Subcutaneous adipose tissue (tissue), 4 donors: ENCODE data around the gene ZSWIM5. TPM values are rescaled to one million over a fixed set of nuclear protein-coding genes. Genes with fewer than 3 reads are reported as not detected.

ENCODE experiments used
- CTCF ChIP-seq: fragments of 450-650 bp; IDR thresholded peaks from one replicate; pipeline ENCODE4 v1.5.1; 2016; ENCODE audit warnings: low read depth, mild to moderate bottlenecking, control low read depth, antibody characterized with exemption, moderate library complexity
- total RNA-seq, 4 donors: library from RNA; depleted of rRNA; stranded (reverse); fragments of >200 nt; gene quantifications; one replicate each; pipeline ENCODE4 v1.1.0, GENCODE V29; 2016

Gene ZSWIM5
- total RNA-seq, 4 donors from 2014 or later = 0.85 to 1.3 (median 1.0) TPM

- TF ChIP-seq CTCF = no peak
Observed at GRCh38 chr1:45136984-45137383, 69.4 kb downstream of the ZSWIM5 start.

GRCh38 chr1:45135316-45135715 lies 71.1 kb downstream of the ZSWIM5 start:
- no peak for TF ChIP-seq CTCF

- TF ChIP-seq CTCF = no peak
Observed at GRCh38 chr1:45134461-45134873, 71.9 kb downstream of the ZSWIM5 start.

GRCh38 chr1:45123358-45123757 lies 83.0 kb downstream of the ZSWIM5 start:
- no peak for TF ChIP-seq CTCF

GRCh38 chr1:45122724-45123123 lies 83.7 kb downstream of the ZSWIM5 start:
- TF ChIP-seq CTCF = no peak

GRCh38 chr1:45117766-45118165 lies 88.6 kb downstream of the ZSWIM5 start:
- TF ChIP-seq CTCF = no peak

GRCh38 chr1:45116820-45117219 lies 89.6 kb downstream of the ZSWIM5 start:
- no peak for TF ChIP-seq CTCF
